SK-N-MC (cell line): ENCODE results near the gene SIMC1.
"Not testable (repeated sequence)": the region's sequence is repeated elsewhere in the genome, so short reads cannot be mapped to it uniquely, and the experiment has no call there.

Experiments
- EZH2 ChIP-seq: fragments of 200-600 bp; sonication (generic); IDR thresholded peaks from one replicate; pipeline ENCODE4 v1.6.1; 2017; ENCODE audit warnings: antibody characterized with exemption
- POLR2AphosphoS5 ChIP-seq: IDR thresholded peaks from 2 replicates; pipeline ENCODE4 v1.6.1; 2012; ENCODE audit warnings: mild to moderate bottlenecking, low read depth, low read length, borderline replicate concordance

DNA sequence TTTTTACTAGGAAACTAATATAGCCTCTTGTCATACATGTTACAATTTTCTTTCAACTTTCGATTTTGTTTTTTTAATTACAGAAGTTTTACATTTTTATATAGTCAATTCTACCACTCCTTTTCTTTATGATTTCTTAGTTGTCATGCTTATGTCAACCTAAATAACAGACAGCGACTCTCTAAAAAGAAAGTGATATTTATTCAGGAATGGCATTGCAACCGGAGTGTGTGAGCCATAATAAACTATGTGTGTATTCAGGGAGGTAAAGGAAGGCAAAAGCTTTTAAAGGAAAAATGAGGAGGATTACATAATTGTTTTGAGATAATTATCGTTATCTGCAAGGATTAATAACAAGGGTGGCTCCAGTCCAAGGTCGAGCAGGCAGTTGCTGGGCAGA lies 7.3 kb downstream of the SIMC1 start:
- not testable (repeated sequence) for TF ChIP-seq POLR2AphosphoS5, EZH2
